ENCODE results near the gene PEX7. TPM values are rescaled to one million over a fixed set of nuclear protein-coding genes. Genes with fewer than 3 reads are reported as not detected.
A peak's percentile ranks its signal among the peaks of the same experiment; 100 is the strongest.
"Not testable (repeated sequence)": the region's sequence is repeated elsewhere in the genome, so short reads cannot be mapped to it uniquely, and the experiment has no call there.

The PEX7 gene
- polyA plus RNA-seq, 4 donors = 5.4 to 17.4 (median 8.2) TPM

GRCh38 chr6:136950436-136951126, 128.2 kb downstream of the PEX7 start:
- no peaks in the 10 kb centered on the region for H3K9me3 ChIP-seq (ENCODE audit: control insufficient read depth in 2 of 2, insufficient read depth in 1 of 2, low read depth in 1 of 2, low read length in 1 of 2)
- no peak overlapping the region for H3K4me3 ChIP-seq (ENCODE audit: low read depth in 1 of 3, low read length in 3 of 3)
- H3K4me1 ChIP-seq (ENCODE audit: control insufficient read depth in 3 of 3, insufficient read depth in 2 of 3, low read depth in 1 of 3, low read length in 2 of 3) = no peaks in the 10 kb centered on the region
- 86 to 93% (median 90%) methylated on average over 4 of the region's 4 CpGs for WGBS, 3 donors
- H3K27me3 ChIP-seq (ENCODE audit: control insufficient read depth in 3 of 3, insufficient read depth in 3 of 3, low read length in 3 of 3) = no peaks in the 10 kb centered on the region
- H3K36me3 ChIP-seq (ENCODE audit: control insufficient read depth in 3 of 3, insufficient read depth in 2 of 3, low read depth in 1 of 3, low read length in 3 of 3) = no peaks in the 10 kb centered on the region
- FAIRE-seq = no peak
- DNase-seq = no peak
- no peak overlapping the region for H3K27ac ChIP-seq (ENCODE audit: low read depth in 1 of 3, low read length in 2 of 3)

- Histone ChIP-seq H3K27me3 (ENCODE audit: control insufficient read depth in 3 of 3, insufficient read depth in 3 of 3, low read length in 3 of 3) (no peaks in the 10 kb centered on the region), H3K4me1 (ENCODE audit: control insufficient read depth in 3 of 3, insufficient read depth in 2 of 3, low read depth in 1 of 3, low read length in 2 of 3) (peaks cover 0 to 3% (median 3%) of the 10 kb centered on the region in 3 donors), H3K4me3 (ENCODE audit: low read depth in 1 of 3, low read length in 3 of 3) (no peak overlapping the region), H3K9me3 (ENCODE audit: control insufficient read depth in 2 of 2, insufficient read depth in 1 of 2, low read depth in 1 of 2, low read length in 1 of 2) (no peaks in the 10 kb centered on the region), H3K27ac (ENCODE audit: low read depth in 1 of 3, low read length in 2 of 3) (no peak overlapping the region), H3K36me3 (ENCODE audit: control insufficient read depth in 3 of 3, insufficient read depth in 2 of 3, low read depth in 1 of 3, low read length in 3 of 3) (no peaks in the 10 kb centered on the region)
- FAIRE-seq (no peak), DNase-seq (no peak)
- 66 to 71% (median 66%) methylated on average over 7 of the region's 7 CpGs for WGBS, 3 donors
Observed at GRCh38 chr6:136952714-136953260, 130.4 kb downstream of the PEX7 start.

GRCh38 chr6:136955123-136955522, 132.7 kb downstream of the PEX7 start:
- Histone ChIP-seq H3K4me3 (ENCODE audit: low read depth in 1 of 3, low read length in 3 of 3) (no peak overlapping the region), H3K36me3 (ENCODE audit: control insufficient read depth in 3 of 3, insufficient read depth in 2 of 3, low read depth in 1 of 3, low read length in 3 of 3) (no peaks in the 10 kb centered on the region), H3K27ac (ENCODE audit: low read depth in 1 of 3, low read length in 2 of 3) (no peak overlapping the region), H3K4me1 (ENCODE audit: control insufficient read depth in 3 of 3, insufficient read depth in 2 of 3, low read depth in 1 of 3, low read length in 2 of 3) (peaks cover 2 to 16% (median 3%) of the 10 kb centered on the region in 3 donors), H3K27me3 (ENCODE audit: control insufficient read depth in 3 of 3, insufficient read depth in 3 of 3, low read length in 3 of 3) (no peaks in the 10 kb centered on the region), H3K9me3 (ENCODE audit: control insufficient read depth in 2 of 2, insufficient read depth in 1 of 2, low read depth in 1 of 2, low read length in 1 of 2) (no peaks in the 10 kb centered on the region)
- DNase-seq (no peak), FAIRE-seq (no peak)
- WGBS, 3 donors = 87 to 96% (median 88%) methylated on average over 3 of the region's 3 CpGs

- H3K27ac ChIP-seq (ENCODE audit: low read depth in 1 of 3, low read length in 2 of 3) = no peak overlapping the region
- 50 to 82% (median 66%) methylated on average over 14 of the region's 14 CpGs for WGBS, 3 donors
- H3K4me3 ChIP-seq (ENCODE audit: low read depth in 1 of 3, low read length in 3 of 3) = no peak overlapping the region
- no peaks in the 10 kb centered on the region for H3K27me3 ChIP-seq (ENCODE audit: control insufficient read depth in 3 of 3, insufficient read depth in 3 of 3, low read length in 3 of 3)
- FAIRE-seq (no peak), DNase-seq (no peak)
- no peaks in the 10 kb centered on the region for H3K9me3 ChIP-seq (ENCODE audit: control insufficient read depth in 2 of 2, insufficient read depth in 1 of 2, low read depth in 1 of 2, low read length in 1 of 2)
- H3K4me1 ChIP-seq (ENCODE audit: control insufficient read depth in 3 of 3, insufficient read depth in 2 of 3, low read depth in 1 of 3, low read length in 2 of 3) = peaks cover 2 to 19% (median 3%) of the 10 kb centered on the region in 3 donors
- H3K36me3 ChIP-seq (ENCODE audit: control insufficient read depth in 3 of 3, insufficient read depth in 2 of 3, low read depth in 1 of 3, low read length in 3 of 3) = no peaks in the 10 kb centered on the region
Observed at GRCh38 chr6:136956590-136957544, 134.5 kb downstream of the PEX7 start.

- H3K4me1 ChIP-seq (ENCODE audit: control insufficient read depth in 3 of 3, insufficient read depth in 2 of 3, low read depth in 1 of 3, low read length in 2 of 3) = peaks cover 2 to 20% (median 3%) of the 10 kb centered on the region in 3 donors
- H3K9me3 ChIP-seq (ENCODE audit: control insufficient read depth in 2 of 2, insufficient read depth in 1 of 2, low read depth in 1 of 2, low read length in 1 of 2) = no peaks in the 10 kb centered on the region
- no peaks in the 10 kb centered on the region for H3K36me3 ChIP-seq (ENCODE audit: control insufficient read depth in 3 of 3, insufficient read depth in 2 of 3, low read depth in 1 of 3, low read length in 3 of 3)
- FAIRE-seq (no peak), DNase-seq (no peak)
- 89 to 94% (median 93%) methylated on average over 5 of the region's 5 CpGs for WGBS, 3 donors
- no peaks in the 10 kb centered on the region for H3K27me3 ChIP-seq (ENCODE audit: control insufficient read depth in 3 of 3, insufficient read depth in 3 of 3, low read length in 3 of 3)
- no peak overlapping the region for H3K27ac ChIP-seq (ENCODE audit: low read depth in 1 of 3, low read length in 2 of 3)
- no peak overlapping the region for H3K4me3 ChIP-seq (ENCODE audit: low read depth in 1 of 3, low read length in 3 of 3)
Observed at GRCh38 chr6:136958168-136958567, 135.8 kb downstream of the PEX7 start.

- 15 to 53% (median 35%) methylated on average over 14 of the region's 14 CpGs for WGBS, 3 donors
- FAIRE-seq (no peak), DNase-seq (peak; percentile 74 to 80)
- Histone ChIP-seq H3K9me3 (ENCODE audit: control insufficient read depth in 2 of 2, insufficient read depth in 1 of 2, low read depth in 1 of 2, low read length in 1 of 2) (no peaks in the 10 kb centered on the region), H3K27me3 (ENCODE audit: control insufficient read depth in 3 of 3, insufficient read depth in 3 of 3, low read length in 3 of 3) (no peaks in the 10 kb centered on the region), H3K4me1 (ENCODE audit: control insufficient read depth in 3 of 3, insufficient read depth in 2 of 3, low read depth in 1 of 3, low read length in 2 of 3) (peaks cover 3 to 29% (median 4%) of the 10 kb centered on the region in 3 donors), H3K27ac (ENCODE audit: low read depth in 1 of 3, low read length in 2 of 3) (peak overlapping the region in 2 of 3 donors; percentile 41 to 74), H3K4me3 (ENCODE audit: low read depth in 1 of 3, low read length in 3 of 3) (no peak overlapping the region), H3K36me3 (ENCODE audit: control insufficient read depth in 3 of 3, insufficient read depth in 2 of 3, low read depth in 1 of 3, low read length in 3 of 3) (no peaks in the 10 kb centered on the region)
Observed at GRCh38 chr6:136959471-136959891, 137.1 kb downstream of the PEX7 start.

- FAIRE-seq = not testable (repeated sequence)
Observed at GRCh38 chr6:136959935-136960334, 137.5 kb downstream of the PEX7 start.

GRCh38 chr6:136960781-136961180, 138.4 kb downstream of the PEX7 start:
- DNase-seq = no peak
- 78 to 91% (median 83%) methylated on average over 3 of the region's 3 CpGs for WGBS, 3 donors
- no peak for FAIRE-seq
- peaks cover 3 to 32% (median 4%) of the 10 kb centered on the region in 3 donors for H3K4me1 ChIP-seq (ENCODE audit: control insufficient read depth in 3 of 3, insufficient read depth in 2 of 3, low read depth in 1 of 3, low read length in 2 of 3)
- no peaks in the 10 kb centered on the region for H3K36me3 ChIP-seq (ENCODE audit: control insufficient read depth in 3 of 3, insufficient read depth in 2 of 3, low read depth in 1 of 3, low read length in 3 of 3)
- H3K4me3 ChIP-seq (ENCODE audit: low read depth in 1 of 3, low read length in 3 of 3) = no peak overlapping the region
- no peaks in the 10 kb centered on the region for H3K9me3 ChIP-seq (ENCODE audit: control insufficient read depth in 2 of 2, insufficient read depth in 1 of 2, low read depth in 1 of 2, low read length in 1 of 2)
- no peaks in the 10 kb centered on the region for H3K27me3 ChIP-seq (ENCODE audit: control insufficient read depth in 3 of 3, insufficient read depth in 3 of 3, low read length in 3 of 3)
- H3K27ac ChIP-seq (ENCODE audit: low read depth in 1 of 3, low read length in 2 of 3) = no peak overlapping the region

More at GRCh38 chr6:136959935-136960334, 137.5 kb downstream of the PEX7 start:
- peaks cover 3 to 32% (median 4%) of the 10 kb centered on the region in 3 donors for H3K4me1 ChIP-seq (ENCODE audit: control insufficient read depth in 3 of 3, insufficient read depth in 2 of 3, low read depth in 1 of 3, low read length in 2 of 3)
- H3K27me3 ChIP-seq (ENCODE audit: control insufficient read depth in 3 of 3, insufficient read depth in 3 of 3, low read length in 3 of 3); H3K36me3 ChIP-seq (ENCODE audit: control insufficient read depth in 3 of 3, insufficient read depth in 2 of 3, low read depth in 1 of 3, low read length in 3 of 3); H3K9me3 ChIP-seq (ENCODE audit: control insufficient read depth in 2 of 2, insufficient read depth in 1 of 2, low read depth in 1 of 2, low read length in 1 of 2); H3K4me3 ChIP-seq (ENCODE audit: low read depth in 1 of 3, low read length in 3 of 3): not testable (repeated sequence)
- WGBS, 3 donors = 17 to 64% (median 48%) methylated on average over 6 of the region's 6 CpGs
- peak overlapping the region in 2 of 3 donors; percentile 41 to 74 for H3K27ac ChIP-seq (ENCODE audit: low read depth in 1 of 3, low read length in 2 of 3)
- peak; percentile 12 to 26 for DNase-seq

Measured in small intestine (tissue), 7 donors.